GM06990 (cell line): ENCODE measurements around the gene HES5.

ENCODE experiments used
- DNase-seq: peaks from one replicate; pipeline ENCODE4 v3.0.0-alpha.2; 2011; ENCODE audit not compliant: insufficient read length; ENCODE audit errors: extremely low read depth
- H3K27me3 ChIP-seq: replicated peaks from 2 replicates; pipeline ENCODE4 v1.6.0; 2011; ENCODE audit warnings: low read length; ENCODE audit not compliant: control insufficient read depth, insufficient read depth
- H3K36me3 ChIP-seq: 2 replicates; pipeline ENCODE4 v1.5.1; 2011; ENCODE audit warnings: low read length; ENCODE audit not compliant: control insufficient read depth, insufficient read depth
- H3K4me3 ChIP-seq: replicated peaks from 2 replicates; pipeline ENCODE4 v1.5.1; 2011; ENCODE audit warnings: low read depth, mild to moderate bottlenecking, control low read depth, low read length
- CTCF ChIP-seq: IDR thresholded peaks from 2 replicates; pipeline ENCODE4 v1.5.1; 2011; ENCODE audit warnings: low read length, control low read depth, mild to moderate bottlenecking, inconsistent platforms; ENCODE audit not compliant: insufficient read depth, poor library complexity, severe bottlenecking

HES5 gene

GRCh38 chr1:2567083-2567679 is 37.1 kb upstream of the HES5 start:
- Histone ChIP-seq H3K4me3 (no peak overlapping the region), H3K36me3 (peaks cover 7% of the 10 kb centered on the region), H3K27me3 (no peaks in the 10 kb centered on the region)
- no peak for TF ChIP-seq CTCF
- DNase-seq: no peak

DNA sequence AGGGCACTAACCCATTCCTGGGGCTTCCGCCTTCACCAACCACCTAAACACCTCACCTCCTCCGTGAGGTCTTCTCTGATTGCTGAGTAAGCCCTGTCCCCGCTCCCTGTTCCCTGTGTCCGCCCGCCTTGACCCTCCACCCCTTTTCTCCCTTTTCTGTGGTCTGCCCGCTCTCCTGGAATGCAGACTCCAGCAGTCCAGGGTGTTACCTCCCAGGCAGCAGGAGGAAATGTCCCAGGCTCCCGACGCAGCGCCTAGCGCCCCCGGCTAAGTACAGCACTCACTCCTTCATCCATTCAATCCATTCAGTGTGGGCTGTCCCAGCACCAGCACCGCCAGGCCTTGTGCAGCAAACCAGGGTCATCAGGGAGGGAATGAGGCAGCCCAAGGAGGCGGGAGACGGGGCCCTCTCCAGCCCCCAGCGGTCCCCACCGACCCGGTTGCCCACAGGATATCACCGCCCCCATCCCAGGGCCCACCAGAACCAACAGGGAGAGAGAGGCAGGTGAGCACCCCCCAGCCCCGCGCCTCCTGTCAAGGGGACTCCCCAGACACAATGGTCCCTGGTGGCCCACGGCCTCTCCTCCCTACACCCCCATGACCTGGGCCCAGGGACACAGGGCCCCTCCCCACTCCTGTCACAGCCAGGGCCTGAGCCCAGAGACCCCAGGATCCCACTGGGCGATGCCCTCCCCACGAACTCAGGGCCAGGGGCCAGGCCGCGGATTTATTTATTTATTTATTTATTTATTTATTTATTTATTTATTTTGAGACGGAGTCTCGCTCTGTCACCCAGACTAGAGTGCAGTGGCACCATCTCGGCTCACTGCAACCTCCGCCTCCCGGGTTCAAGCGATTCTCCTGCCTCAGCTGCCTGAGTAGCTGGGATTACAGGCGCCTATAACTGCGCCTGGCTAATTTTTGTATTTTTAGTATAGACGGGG is 36.3 kb upstream of the HES5 start:
- DNase-seq: no peak
- Histone ChIP-seq H3K27me3 (no peaks in the 10 kb centered on the region), H3K4me3 (no peak overlapping the region), H3K36me3 (peaks cover 13% of the 10 kb centered on the region)
- no peak for TF ChIP-seq CTCF

- DNase-seq: no peak
- TF ChIP-seq CTCF: no peak
- Histone ChIP-seq H3K4me3 (no peak overlapping the region), H3K27me3 (no peaks in the 10 kb centered on the region), H3K36me3 (peaks cover 20% of the 10 kb centered on the region)
Measured at GRCh38 chr1:2564815-2565374, 34.8 kb upstream of the HES5 start.

GRCh38 chr1:2564006-2564814 is 34.1 kb upstream of the HES5 start:
- DNase-seq: no peak
- H3K27me3 ChIP-seq: no peaks in the 10 kb centered on the region
- peaks cover 24% of the 10 kb centered on the region for H3K36me3 ChIP-seq
- no peak for TF ChIP-seq CTCF
- H3K4me3 ChIP-seq: no peak overlapping the region

DNA sequence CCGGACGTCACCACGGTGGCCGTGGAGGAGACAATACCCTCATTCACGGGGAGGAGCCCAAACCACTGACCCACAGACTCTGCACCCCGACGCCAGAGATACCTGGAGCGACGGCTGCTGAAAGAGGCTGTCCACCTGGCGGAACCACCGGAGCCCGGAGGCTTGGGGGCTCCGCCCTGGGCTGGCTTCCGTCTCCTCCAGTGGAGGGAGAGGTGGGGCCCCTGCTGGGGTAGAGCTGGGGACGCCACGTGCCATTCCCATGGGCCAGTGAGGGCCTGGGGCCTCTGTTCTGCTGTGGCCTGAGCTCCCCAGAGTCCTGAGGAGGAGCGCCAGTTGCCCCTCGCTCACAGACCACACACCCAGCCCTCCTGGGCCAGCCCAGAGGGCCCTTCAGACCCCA is 33.1 kb upstream of the HES5 start:
- no peak for TF ChIP-seq CTCF
- DNase-seq: no peak
- Histone ChIP-seq H3K4me3 (no peak overlapping the region), H3K36me3 (peaks cover 33% of the 10 kb centered on the region), H3K27me3 (no peaks in the 10 kb centered on the region)
